SHP77 treated with DMSO at 0.1 percent for 48 hours (cell line): Measurements from ENCODE around the gene KCNQ1.

Experiments
- DNase-seq: peaks from one replicate; lab custom pipeline; 2025; lab: John Stamatoyannopoulos, UW

The KCNQ1 gene

DNA sequence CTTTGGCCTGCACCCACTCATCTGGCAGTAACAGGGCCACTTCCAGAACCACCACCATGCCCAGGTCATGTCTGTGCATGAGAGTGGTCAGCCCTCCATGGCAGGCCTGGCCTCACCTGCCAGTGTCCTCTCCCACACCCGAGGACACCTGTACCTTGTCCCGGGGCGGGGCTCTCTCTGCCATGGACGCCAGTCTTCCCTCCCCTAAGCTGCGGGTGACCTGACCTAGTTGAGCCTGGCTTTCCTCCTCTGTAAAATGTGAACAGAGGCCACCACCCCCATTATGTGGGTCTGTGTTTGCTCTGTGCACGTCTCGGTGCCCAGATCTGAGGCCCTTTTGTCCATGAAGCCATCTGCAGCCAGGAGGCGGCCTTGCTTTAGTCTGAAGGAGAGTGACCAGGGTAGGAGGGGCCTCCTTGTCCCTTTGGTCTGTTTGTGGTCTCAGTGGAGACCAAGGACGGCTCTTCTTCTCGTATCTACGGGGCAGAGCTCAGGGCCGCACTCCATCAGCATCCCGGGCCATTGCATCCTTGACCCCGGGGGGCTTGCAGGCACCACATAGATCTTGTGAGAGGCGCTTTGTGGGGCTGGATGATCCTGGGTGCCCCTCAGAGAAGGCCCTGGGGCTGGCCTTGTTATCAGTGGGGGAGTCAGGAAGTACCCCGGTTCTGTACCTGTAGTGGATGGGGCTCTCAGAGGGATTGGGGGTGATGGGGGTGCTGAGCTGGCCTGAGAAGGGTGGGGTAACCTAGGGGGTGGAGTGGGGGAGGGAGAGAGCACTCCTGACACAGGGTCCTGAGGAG is 121.6 kb downstream of the KCNQ1 start:
- no peak for DNase-seq

DNA sequence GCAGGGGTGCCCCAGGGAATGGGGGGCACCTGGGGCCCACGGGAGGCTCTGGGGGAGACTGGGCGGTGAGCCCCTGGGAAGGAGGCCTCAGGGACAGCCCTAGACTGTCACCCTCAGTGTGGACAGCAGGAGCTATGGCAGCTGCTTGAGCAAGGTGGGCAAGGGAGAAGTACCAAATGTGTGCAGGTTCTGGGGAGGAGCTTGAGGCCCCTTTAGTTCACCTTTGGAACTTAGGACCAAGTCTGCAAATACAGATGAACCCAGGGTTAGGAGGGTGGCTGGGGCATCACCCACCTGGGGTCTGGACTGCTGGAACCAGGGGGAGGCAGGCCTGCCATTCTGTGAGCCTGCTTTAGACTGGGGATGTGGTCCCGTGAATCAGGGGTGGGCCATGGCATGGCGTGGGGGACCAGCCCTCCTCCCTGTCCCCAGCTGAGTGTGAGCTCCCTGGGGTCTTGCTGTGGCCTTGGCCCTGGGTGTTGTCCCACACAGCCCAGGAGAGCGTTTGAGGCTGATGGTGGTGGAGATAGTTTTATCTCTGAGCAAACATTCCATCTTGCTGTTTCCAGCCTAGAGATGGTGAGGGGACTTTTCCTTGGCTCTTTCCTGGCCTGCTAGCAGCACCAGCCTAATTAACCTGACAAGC is 122.3 kb downstream of the KCNQ1 start:
- DNase-seq = no peak

DNA sequence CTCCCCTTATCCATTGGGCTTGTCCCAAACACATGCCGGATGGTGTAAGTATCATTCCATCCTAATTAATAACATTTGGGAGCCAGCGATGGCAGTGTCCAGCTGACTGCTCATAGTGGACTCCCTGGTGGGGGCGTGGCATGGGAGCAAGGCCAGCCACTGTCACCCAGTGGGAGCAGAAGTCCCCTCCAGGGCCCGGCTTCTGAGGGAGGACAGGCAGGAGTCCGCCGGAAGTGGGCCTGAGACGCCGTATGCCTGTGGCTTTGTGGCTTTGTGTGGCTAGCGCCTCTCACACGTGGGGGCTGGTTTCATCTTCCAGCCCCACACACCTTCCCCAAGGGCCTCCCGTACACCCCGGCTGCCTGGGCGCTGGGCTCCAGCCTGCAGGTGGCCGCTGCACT is 124.5 kb downstream of the KCNQ1 start:
- DNase-seq = no peak

DNA sequence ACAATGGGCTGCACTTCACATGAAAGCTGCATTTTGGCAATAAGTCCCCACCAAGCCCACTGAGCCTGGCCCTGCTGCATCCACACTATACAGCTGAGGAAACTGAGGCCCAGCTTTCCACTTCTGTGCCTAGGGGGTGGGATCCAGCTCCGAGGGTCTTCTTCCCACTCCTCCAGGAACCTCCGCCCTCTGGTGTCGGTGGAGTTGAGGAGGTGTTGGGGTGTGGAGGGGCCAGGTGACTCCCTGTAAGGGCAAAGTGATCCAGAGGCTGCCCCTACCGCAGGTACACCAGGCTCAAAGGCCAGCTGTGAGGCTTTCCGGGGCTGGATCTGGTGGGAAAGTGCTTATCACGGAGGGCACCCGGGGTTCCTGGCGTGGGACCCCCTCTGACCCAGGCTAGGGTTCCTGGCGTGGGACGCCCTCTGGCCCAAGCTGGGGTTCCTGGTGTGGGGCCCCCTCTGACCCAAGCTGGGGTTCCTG is 125.0 kb downstream of the KCNQ1 start:
- no peak for DNase-seq

DNA sequence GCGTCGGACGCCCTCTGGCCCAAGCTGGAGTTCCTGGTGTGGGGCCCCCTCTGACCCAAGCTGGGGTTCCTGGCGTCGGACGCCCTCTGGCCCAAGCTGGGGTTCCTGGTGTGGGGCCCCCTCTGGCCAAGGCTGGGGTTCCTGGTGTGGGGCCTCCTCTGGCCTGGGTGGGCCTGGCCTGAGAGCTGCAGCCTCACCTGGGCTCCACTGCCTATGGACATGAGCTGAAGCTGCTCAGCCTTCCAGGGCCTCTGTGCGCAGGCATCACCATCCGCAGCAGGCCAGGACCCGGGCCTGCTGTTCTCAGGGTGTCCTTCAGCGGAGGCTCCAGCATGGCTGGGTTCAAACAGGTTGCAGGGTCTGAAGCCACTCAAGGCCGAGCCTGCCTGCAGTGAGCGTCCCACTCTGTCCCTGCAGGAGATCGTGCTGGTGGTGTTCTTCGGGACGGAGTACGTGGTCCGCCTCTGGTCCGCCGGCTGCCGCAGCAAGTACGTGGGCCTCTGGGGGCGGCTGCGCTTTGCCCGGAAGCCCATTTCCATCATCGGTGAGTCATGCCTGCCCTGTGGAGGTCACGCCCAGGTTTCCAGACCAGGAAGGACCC is 125.5 kb downstream of the KCNQ1 start:
- DNase-seq = no peak

DNA sequence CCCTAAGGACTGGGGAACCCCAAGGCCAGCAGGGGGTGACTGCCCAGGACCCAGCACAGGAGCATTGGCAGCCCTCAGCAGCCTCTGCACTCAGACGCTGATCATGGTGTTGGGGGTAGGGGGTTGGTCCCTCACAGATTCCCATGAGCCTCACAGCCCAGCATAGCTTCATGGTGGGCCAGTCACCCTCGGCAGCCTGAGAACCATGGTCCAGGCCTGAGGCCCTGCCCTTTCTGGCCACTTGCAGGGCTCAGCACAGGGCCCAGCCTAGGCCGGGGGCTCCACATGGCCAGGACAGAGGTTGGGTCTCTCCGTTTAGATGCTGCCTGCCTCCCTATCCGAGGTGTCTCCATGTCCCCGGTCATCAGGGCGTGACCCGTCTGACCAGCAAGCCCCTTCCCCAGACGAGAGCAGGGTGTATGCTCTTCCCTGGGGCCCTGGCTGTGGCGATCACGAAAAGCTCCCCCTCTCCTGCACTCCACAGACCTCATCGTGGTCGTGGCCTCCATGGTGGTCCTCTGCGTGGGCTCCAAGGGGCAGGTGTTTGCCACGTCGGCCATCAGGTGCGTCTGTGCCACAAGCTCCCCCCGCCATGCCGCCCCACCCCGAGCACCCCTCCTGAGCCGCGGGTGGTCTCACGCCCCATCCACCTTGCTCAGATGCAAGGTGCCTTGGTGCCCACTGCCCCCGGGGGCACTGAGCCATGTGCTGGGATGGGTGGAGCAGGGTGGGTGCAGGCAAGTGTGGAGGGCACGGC is 126.2 kb downstream of the KCNQ1 start:
- DNase-seq = no peak

DNA sequence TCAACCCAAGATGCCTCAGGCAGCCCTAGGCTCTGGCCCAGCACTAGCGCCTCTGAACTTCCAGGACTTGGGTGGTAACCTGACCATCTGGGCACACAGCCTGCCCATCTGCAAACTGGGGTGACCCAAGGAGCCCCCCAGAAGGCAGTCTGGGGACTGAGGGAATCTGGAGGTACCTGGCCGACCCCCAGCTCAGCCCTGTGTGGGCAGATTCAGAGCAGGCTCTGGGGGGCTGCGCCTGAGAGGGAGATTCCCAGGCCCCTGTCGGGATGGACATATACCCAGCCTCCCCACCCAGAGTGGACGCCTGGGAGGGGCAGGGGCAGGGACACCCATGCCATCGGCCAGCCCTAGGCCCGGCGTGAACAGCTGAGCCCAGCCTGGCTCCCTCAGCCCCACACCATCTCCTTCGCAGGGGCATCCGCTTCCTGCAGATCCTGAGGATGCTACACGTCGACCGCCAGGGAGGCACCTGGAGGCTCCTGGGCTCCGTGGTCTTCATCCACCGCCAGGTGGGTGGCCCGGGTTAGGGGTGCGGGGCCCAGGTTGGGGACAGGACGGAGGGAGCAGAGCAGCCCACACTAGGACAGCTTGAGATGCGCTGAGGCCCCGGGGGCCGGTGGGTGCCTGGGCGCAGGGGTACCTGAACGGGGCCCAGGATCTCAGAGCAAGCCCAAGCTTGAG is 126.9 kb downstream of the KCNQ1 start:
- no peak for DNase-seq

DNA sequence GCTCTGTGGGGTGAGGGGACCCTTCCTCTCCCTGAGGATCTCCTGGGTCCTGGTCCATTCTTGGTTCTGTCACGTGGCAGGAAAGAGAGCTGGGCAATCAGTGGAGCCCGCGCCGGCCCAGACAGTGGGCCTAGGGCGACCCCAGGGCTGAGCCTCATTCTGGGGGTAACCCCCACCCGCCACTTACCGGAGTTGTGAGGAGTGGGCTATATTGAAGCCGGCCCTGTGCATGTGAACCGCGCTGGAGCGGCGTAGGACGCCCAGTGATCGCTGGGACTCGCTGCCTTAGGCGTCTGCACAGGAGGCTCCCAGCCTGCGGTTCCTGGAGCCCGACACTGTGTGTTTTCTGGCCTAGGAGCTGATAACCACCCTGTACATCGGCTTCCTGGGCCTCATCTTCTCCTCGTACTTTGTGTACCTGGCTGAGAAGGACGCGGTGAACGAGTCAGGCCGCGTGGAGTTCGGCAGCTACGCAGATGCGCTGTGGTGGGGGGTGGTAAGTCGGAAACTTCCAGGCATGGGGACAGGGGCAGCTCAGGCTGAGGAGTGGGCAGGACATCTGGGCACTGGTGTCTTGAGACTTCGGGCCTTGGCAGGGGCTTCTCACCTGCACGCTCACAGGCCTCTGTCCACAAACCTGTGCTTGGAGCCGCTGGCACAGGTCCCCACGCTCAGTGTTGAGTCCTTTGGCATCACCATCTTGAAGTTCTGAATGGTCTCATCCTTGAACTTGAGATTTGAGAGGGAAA is 127.9 kb downstream of the KCNQ1 start:
- no peak for DNase-seq

DNA sequence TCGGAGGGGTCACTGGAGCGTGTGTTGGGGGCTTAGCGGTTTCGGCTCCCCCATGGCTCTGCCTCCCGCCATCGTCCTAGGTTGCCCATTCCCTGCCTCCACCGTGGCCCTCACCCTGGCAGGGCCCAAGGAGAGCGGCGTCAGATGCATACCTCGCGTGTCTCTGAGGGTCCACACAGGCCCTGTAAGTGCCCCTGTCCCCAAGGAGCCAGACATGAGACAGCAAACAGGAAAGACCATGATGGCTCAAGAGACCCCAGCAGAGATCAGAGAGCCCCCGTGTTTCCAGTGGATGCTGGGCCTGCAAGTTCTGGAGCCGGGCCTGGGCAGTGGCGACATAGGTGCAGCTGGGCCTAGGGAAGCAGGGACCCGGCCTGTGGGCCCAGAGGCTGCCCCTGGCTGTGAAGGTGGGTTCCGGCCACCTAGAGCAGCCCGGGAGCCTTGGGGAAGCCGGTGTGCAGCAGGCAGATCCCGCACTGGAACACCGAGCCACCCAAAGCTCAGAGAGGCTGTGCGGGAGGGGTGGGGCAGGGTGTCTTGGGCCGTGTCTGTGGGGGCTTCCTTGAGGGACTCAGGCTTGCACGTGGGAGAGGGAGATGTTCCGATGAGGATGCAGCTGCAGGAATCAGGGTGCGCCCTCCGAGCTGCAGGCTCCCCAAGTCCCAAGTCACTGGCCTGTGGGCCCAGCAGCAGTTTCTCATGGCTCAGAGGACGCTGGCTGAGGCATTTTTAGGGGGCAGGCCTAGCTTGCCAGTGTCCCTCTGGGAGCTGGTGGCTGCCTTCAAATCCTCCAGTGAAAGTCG is 128.6 kb downstream of the KCNQ1 start:
- DNase-seq = no peak

DNA sequence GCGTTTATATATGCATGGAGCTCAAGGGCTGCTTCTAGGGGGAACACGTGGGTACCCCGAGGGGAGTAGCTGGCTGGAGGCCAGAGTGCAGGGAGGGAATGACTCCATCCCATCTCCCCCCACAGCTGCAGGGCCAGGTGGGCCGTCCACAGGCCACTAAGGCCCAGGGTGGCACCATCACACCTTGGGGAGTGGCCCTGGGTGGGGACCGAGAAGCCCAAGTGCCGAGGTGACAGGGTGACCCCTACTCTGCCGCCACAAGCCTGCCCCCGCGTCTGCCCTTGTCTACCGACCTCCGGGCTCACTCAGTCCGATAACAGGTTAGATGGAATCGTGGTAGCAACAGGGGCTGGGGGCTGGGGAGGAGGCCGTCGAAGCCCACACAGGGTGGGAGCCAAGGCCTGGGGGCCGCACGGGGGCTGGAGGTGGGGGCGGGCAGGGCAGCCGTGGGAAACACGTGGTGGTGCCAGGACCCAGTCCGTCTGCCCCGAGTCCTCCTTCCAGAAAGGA is 129.3 kb downstream of the KCNQ1 start:
- DNase-seq = no peak

DNA sequence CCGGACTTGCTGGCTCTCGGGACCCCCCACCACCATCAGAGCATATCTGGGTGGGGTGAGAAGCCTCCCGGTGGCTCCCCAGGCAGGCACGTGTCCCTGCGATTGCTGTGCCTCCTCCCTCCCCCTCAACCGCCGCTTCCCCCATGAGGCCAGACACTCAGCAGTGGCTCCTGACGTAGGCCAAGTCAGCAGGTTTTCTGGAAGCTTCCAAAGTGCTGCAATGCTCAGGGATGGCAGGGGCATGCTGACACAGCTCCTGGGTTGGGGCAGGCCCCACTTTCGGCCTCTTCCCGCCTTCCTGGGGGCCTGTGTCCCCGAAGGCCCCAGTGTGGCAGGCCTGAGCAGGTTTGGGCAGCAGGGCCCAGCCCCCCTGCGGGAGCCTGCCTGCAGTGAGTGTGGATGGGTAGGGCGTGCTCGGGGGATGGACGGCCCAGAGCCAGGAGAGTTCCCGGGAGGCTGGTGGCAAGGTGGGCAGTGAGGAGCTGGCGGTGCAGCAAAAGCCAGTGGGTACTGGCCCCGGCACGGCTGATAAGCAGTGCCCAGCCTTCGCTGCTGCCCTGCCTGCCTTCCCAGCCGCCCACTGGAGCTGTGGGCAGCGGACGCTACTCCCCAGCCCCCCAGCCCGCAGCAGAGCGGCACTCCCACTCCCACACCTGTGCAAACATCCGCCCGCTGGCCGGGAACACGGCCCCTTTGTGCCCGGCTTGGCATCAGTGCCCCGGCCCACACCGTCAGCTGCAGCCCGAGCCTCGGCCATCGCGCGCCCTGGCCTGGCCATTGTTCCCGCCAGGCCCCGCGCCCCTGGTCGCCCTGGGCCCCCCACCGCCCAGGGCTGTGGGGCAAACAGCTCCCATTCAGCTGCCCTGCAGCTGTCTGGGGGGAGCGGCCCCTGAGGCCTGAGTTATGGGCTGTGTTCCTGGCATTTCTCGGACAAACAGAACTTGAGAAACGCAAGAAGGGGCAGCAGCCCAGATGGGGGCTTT is 130.0 kb downstream of the KCNQ1 start:
- peak; percentile 5 for DNase-seq

DNA sequence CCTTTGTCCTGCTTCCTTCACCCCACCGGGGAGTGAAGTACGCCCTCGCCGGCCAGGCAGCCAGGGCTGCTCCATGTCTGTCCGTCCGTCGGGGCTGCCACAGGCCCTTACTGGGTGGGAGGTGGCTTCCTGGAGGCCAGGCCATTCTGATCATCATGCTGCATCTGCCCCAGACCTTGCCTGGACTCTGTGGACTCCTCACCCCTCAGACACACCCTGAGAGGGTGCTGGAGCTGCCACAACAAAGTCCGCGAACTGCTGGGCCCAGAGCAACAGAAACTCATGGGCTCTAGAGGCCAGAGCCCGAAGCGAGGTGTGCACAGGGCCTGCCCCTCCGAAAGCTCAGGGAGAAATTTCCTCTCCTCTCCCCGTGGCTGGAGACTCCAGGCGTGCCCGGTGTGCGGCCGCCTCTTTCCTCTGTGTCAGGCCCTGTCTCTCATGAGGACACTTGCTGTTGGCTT is 130.8 kb downstream of the KCNQ1 start:
- no peak for DNase-seq

DNA sequence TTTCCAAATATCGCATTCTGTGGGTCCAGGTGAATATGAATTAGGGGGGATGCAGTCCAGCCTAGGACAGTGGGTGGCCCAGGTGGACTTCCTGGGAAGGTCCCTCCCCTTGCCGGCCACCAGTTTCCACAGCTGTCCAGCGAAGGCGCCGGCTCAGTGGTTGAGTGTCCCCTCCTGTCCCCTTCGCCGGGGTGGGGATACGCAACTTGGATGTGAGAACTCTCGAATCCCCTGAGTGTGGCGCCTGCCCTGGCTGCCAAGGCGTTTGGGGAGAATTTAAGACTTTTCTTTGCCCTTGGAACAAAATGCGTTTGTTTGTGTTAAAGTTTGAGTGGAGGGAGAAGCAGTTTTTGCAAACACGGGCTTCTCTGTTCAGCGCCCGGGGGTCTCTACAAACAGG is 131.3 kb downstream of the KCNQ1 start:
- DNase-seq = no peak

DNA sequence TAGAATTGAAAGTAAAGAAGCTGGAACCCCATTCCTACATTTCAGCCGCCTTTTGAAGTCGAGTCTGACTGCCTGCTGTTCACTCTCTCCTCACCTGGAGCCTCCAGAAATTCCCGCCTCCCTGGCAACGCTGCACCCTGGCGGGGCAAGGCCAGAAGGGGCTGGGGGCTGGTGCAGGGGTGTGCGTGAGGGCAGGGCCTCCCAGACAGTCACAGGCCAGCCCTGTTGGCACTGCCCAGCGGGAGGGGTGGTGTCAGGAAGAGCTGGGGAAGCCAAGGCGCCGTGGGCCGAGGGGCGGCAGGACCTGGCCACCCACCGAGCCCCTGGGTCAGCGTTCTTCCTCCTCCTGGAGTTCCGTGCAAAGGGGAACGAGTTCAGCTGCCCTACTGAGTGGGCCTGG is 131.7 kb downstream of the KCNQ1 start:
- no peak for DNase-seq

DNA sequence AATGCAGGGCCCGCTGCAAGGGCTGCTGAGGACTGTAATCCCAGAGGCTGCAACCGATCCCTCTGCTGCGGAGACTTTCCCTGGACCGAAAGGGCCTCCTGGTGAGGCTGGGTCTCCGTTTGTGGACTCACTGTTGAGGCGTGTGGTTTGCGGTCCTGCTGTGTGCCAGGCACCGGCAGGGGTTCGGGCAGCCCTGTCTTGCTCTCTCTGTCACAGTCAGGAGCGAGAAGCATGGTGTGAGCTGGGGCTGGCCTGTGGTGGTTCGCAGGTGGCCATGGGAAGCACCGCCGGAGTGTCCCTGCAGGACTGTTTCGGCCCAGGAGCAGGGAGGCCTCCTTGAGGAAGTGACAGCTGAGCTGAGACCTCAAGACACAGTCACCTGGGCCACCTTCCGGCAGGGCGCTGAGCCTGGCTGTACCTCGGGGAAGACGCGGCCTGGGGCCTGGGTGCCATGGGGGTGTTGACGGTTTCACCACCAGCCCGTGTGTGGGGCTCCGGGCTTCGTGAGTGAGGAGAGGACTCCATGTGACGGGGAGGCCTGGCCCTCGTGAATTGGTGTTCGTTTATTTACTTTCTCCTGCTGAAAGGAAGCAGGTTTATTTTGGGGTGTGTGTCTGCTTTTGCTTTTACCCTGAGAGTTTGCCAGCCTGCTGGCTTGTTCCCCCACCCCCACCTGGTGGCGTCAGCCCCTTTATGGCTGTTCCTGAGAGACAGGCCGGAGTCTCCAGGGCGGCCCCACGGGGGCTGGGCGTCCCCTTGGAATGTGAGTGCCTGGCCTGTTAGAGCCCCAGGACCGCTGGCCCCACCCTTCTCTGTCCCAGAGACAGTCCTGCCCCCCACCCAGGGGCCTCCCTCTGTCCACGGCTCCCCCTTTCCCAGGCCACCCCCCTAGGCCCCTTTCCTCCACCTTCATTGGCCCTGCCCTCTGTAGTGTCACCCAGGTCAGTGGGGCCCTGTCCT is 132.5 kb downstream of the KCNQ1 start:
- no peak for DNase-seq

DNA sequence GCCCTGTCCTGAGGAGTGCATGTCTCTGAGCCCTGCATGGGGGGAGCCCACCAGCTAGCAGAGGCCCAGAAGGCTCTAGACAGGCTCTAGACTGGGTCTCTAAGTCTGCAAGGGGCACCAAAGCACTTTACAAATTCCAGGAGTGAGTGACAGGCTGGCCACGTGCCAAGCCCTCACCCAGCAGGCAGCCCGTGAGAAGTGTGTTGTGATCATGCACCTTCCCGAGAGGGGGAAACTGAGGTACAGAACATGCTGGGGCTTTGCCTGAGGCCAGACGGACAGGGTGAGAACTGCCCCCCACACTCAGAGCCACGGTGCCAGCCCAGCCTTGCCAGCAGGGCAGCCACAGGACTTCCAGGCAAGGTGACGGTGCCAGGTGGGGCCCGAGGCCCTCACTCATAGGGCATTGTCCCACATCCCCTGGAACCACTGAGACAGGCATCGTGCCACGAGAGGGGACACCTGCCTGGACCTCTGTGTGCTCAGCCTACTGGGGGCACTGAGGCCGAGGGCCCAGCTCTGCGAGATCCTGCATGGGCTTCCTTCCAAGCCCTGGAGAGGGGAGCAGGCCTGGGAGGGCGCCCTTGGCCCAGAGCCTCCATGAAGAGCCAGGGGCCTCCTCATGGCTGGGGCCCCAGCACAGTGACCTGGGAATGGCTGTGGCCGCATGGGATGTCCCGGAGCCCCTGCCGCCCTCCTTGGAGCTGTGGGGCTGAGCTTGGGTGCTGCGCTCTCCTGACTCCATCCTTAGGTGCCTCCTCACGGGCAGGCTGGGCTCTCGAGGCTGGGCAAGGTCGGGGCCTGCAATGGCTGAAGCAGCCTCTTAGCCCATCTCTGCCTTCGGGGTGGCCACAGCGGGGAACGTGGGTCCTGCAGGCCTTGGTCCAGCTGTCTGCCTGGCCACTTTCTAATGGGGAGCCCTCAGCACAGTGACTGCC is 133.5 kb downstream of the KCNQ1 start:
- no peak for DNase-seq

DNA sequence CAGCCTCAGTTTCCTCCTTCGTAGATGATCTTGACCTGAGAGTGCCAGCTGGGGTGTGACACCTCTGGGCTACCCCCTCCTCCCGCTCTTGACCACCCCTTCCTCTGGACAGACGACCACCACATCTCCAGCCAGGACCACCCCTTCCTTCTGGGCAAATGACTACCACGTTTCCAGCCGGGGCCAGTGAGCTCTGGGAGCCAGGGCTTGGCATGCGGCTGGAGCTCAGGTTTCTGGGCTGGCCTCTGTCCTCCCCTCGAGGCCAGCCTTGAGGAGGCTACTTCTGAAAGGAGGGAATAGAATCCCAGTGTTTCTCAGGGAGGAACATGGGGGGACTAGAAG is 134.1 kb downstream of the KCNQ1 start:
- no peak for DNase-seq
